Smooth muscle cell (in vitro differentiated cells): Measurements from ENCODE around the gene FADS2. TPM values are rescaled to one million over a fixed set of nuclear protein-coding genes. Genes with fewer than 3 reads are reported as not detected.

Experiments
- DNase-seq: peaks from one replicate; lab custom pipeline; 2025; ENCODE audit not compliant: unreplicated experiment; lab: John Stamatoyannopoulos, UW
- H2AFZ ChIP-seq: fragments of 200-600 bp; sonication (generic); 2 replicates; pipeline ENCODE4 v1.6.0; 2016; ENCODE audit warnings: antibody characterized with exemption, low read depth, mild to moderate bottlenecking
- H3F3A ChIP-seq: fragments of 200-600 bp; sonication (generic); 2 replicates; pipeline ENCODE4 v1.6.0; 2017; ENCODE audit warnings: antibody characterized with exemption, low read depth
- H3K27ac ChIP-seq: fragments of 200-600 bp; sonication (generic); 2 replicates; pipeline ENCODE4 v1.5.1; 2016; ENCODE audit warnings: low read depth, mild to moderate bottlenecking
- H3K27me3 ChIP-seq: fragments of 200-600 bp; sonication (generic); 2 replicates; pipeline ENCODE4 v1.6.1; 2016; ENCODE audit warnings: low read depth, mild to moderate bottlenecking
- H3K36me3 ChIP-seq: fragments of 200-600 bp; sonication (generic); 2 replicates; pipeline ENCODE4 v1.5.1; 2016; ENCODE audit warnings: low read depth
- H3K4me1 ChIP-seq: fragments of 200-600 bp; sonication (generic); 2 replicates; pipeline ENCODE4 v1.5.1; 2016; ENCODE audit warnings: low read depth
- H3K4me2 ChIP-seq: fragments of 200-600 bp; sonication (generic); 2 replicates; pipeline ENCODE4 v1.6.0; 2016; ENCODE audit warnings: mild to moderate bottlenecking
- H3K4me3 ChIP-seq: fragments of 200-600 bp; sonication (generic); 2 replicates; pipeline ENCODE4 v1.5.1; 2016; ENCODE audit warnings: mild to moderate bottlenecking
- H3K79me2 ChIP-seq: fragments of 200-600 bp; sonication (generic); 2 replicates; pipeline ENCODE4 v1.6.0; 2016; ENCODE audit warnings: low read depth, mild to moderate bottlenecking
- H3K9ac ChIP-seq: fragments of 200-600 bp; sonication (generic); 2 replicates; pipeline ENCODE4 v1.6.0; 2016; ENCODE audit warnings: low read depth
- H3K9me3 ChIP-seq: fragments of 200-600 bp; sonication (generic); replicated peaks from 2 replicates; pipeline ENCODE4 v1.5.1; 2016; ENCODE audit warnings: low read depth
- H4K20me1 ChIP-seq: fragments of 200-600 bp; sonication (generic); 2 replicates; pipeline ENCODE4 v1.6.0; 2016; ENCODE audit warnings: low read depth
- CTCF ChIP-seq: fragments of 200-600 bp; sonication (generic); IDR thresholded peaks from 2 replicates; pipeline ENCODE4 v1.5.1; 2017; ENCODE audit warnings: borderline replicate concordance, mild to moderate bottlenecking, antibody characterized with exemption; ENCODE audit not compliant: insufficient read depth, poor library complexity, severe bottlenecking
- WGBS: methylation state at CpG from one replicate; pipeline ENCODE4 v1.1.7; 2016; ENCODE audit warnings: low lambda C conversion rate; 5-methylcytosine and 5-hydroxymethylcytosine counted together
- polyA plus RNA-seq: library from polyadenylated mRNA; unstranded; fragments of >200 nt; fragmentation: Nextera tagmentation; extraction: Ambion mirVana; gene quantifications from 2 replicates; pipeline ENCODE4 v1.2.1, GENCODE V29; 2016
- total RNA-seq: library from RNA; depleted of rRNA; stranded (reverse); fragments of >200 nt; gene quantifications from 2 replicates; pipeline ENCODE4 v1.2.3, GENCODE V29; 2014

FADS2 gene
- total and polyA plus RNA-seq, 2 experiments from 2014 or later = 279 to 495 TPM

- DNase-seq = no peak
- H3K4me1 ChIP-seq = no peaks in the 10 kb centered on the region
- no peak overlapping the region for H3K4me3 ChIP-seq
- H3K79me2 ChIP-seq = no peaks in the 10 kb centered on the region
- no peak overlapping the region for H3K27ac ChIP-seq
- no peak overlapping the region for H3K4me2 ChIP-seq
- H3K36me3 ChIP-seq = peaks cover 9% of the 10 kb centered on the region
- H4K20me1 ChIP-seq = peaks cover 17% of the 10 kb centered on the region
- H3F3A ChIP-seq = peaks cover 12% of the 10 kb centered on the region
- H3K9me3 ChIP-seq = no peaks in the 10 kb centered on the region
- 94% methylated on average over 18 of the region's 18 CpGs for WGBS
- no peak overlapping the region for H3K9ac ChIP-seq
- TF ChIP-seq CTCF = no peak
- H2AFZ ChIP-seq = no peak overlapping the region
- no peaks in the 10 kb centered on the region for H3K27me3 ChIP-seq
Observed at GRCh38 chr11:61862714-61863547, 34.8 kb downstream of the FADS2 start.

DNA sequence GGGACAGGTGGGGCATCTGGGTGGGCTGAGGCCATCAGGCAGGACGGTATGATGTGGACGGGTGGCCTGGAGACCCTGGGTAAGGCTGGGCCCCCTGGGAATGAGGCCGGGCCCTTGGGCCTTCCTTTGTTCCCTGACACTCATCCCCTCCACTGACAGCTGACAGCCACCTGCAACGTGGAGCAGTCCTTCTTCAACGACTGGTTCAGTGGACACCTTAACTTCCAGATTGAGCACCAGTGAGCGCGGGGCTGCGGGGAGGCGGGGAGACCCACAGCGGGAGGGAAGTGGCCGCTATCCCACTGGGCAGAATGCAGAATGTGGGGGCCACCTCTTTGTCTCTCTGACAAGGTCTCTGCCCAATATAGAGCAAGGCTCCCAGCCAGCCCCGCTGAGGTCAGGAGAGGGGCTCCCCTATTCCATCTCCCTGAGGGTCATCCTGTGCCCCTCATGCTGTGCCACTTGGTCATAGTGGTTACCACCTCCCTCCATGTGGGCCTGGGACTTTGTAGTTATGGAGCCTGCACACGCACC, 35.5 kb downstream of the FADS2 start:
- peaks cover 9% of the 10 kb centered on the region for H3K36me3 ChIP-seq
- no peak overlapping the region for H3K4me3 ChIP-seq
- no peaks in the 10 kb centered on the region for H3K9me3 ChIP-seq
- WGBS = 97% methylated on average over 13 of the region's 13 CpGs
- no peak overlapping the region for H2AFZ ChIP-seq
- H3K79me2 ChIP-seq = no peaks in the 10 kb centered on the region
- no peaks in the 10 kb centered on the region for H3K4me1 ChIP-seq
- no peak overlapping the region for H3K27ac ChIP-seq
- DNase-seq = no peak
- H3F3A ChIP-seq = peaks cover 12% of the 10 kb centered on the region
- no peak for TF ChIP-seq CTCF
- H4K20me1 ChIP-seq = peaks cover 16% of the 10 kb centered on the region
- no peak overlapping the region for H3K9ac ChIP-seq
- no peak overlapping the region for H3K4me2 ChIP-seq
- no peaks in the 10 kb centered on the region for H3K27me3 ChIP-seq

- no peak for DNase-seq
- H3K27ac ChIP-seq = no peak overlapping the region
- H3K4me3 ChIP-seq = no peak overlapping the region
- no peaks in the 10 kb centered on the region for H3K79me2 ChIP-seq
- TF ChIP-seq CTCF = no peak
- no peak overlapping the region for H3K9ac ChIP-seq
- 98% methylated on average over 20 of the region's 20 CpGs for WGBS
- H2AFZ ChIP-seq = no peak overlapping the region
- no peak overlapping the region for H3K4me2 ChIP-seq
- no peaks in the 10 kb centered on the region for H3K9me3 ChIP-seq
- peaks cover 4% of the 10 kb centered on the region for H3K4me1 ChIP-seq
- H3F3A ChIP-seq = peaks cover 12% of the 10 kb centered on the region
- H3K27me3 ChIP-seq = no peaks in the 10 kb centered on the region
- peaks cover 5% of the 10 kb centered on the region for H3K36me3 ChIP-seq
- H4K20me1 ChIP-seq = peaks cover 9% of the 10 kb centered on the region
Observed at GRCh38 chr11:61864814-61865775, 37.0 kb downstream of the FADS2 start.
